Fibroblast of lung (primary cell): ENCODE measurements around the gene EEFSEC.

Source experiments
- EZH2 ChIP-seq: IDR thresholded peaks from 2 replicates; pipeline ENCODE4 v1.5.1; 2012; ENCODE audit warnings: low read length, control low read depth, mild to moderate bottlenecking; ENCODE audit errors: missing control alignments
- TF ChIP-seq, protein P1 (sequence below), 2 donors: IDR thresholded peaks in 1 of 2; conservative IDR thresholded peaks in 1 of 2; 1 replicate in 1 of 2; 2 replicates in 1 of 2; pipeline ENCODE4 v1.5.1; 2011 to 2012; ENCODE audit warnings: low read length in 2 of 2, control low read depth in 1 of 2, inconsistent platforms in 1 of 2, low read depth in 1 of 2, mild to moderate bottlenecking in 1 of 2

- TF ChIP-seq, protein P1, sequence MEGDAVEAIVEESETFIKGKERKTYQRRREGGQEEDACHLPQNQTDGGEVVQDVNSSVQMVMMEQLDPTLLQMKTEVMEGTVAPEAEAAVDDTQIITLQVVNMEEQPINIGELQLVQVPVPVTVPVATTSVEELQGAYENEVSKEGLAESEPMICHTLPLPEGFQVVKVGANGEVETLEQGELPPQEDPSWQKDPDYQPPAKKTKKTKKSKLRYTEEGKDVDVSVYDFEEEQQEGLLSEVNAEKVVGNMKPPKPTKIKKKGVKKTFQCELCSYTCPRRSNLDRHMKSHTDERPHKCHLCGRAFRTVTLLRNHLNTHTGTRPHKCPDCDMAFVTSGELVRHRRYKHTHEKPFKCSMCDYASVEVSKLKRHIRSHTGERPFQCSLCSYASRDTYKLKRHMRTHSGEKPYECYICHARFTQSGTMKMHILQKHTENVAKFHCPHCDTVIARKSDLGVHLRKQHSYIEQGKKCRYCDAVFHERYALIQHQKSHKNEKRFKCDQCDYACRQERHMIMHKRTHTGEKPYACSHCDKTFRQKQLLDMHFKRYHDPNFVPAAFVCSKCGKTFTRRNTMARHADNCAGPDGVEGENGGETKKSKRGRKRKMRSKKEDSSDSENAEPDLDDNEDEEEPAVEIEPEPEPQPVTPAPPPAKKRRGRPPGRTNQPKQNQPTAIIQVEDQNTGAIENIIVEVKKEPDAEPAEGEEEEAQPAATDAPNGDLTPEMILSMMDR (conservative IDR thresholded peaks at IDR 0.05 in 1 of 2, IDR thresholded peaks at IDR 0.05 in 1 of 2; ENCODE audit: low read depth in 1 of 2, low read length in 2 of 2), result no peak
- no peak for TF ChIP-seq EZH2
Measured at GRCh38 chr3:128408012-128408692, 254.9 kb downstream of the EEFSEC start.
